A549 treated with CORT108297 at 1 μM for 4 hours (cell line): ENCODE measurements around the gene GPR85. TPM values are rescaled to one million over a fixed set of nuclear protein-coding genes. Genes with fewer than 3 reads are reported as not detected.

Experiments
- total RNA-seq: library from RNA; stranded (reverse); fragments of 200-300 nt; extraction: Qiagen RNA extraction; gene quantifications from 5 replicates; pipeline ENCODE4 v1.2.3, GENCODE V29; 2022

The GPR85 gene, protein sequence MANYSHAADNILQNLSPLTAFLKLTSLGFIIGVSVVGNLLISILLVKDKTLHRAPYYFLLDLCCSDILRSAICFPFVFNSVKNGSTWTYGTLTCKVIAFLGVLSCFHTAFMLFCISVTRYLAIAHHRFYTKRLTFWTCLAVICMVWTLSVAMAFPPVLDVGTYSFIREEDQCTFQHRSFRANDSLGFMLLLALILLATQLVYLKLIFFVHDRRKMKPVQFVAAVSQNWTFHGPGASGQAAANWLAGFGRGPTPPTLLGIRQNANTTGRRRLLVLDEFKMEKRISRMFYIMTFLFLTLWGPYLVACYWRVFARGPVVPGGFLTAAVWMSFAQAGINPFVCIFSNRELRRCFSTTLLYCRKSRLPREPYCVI
- not detected in 5 replicates for total RNA-seq

DNA sequence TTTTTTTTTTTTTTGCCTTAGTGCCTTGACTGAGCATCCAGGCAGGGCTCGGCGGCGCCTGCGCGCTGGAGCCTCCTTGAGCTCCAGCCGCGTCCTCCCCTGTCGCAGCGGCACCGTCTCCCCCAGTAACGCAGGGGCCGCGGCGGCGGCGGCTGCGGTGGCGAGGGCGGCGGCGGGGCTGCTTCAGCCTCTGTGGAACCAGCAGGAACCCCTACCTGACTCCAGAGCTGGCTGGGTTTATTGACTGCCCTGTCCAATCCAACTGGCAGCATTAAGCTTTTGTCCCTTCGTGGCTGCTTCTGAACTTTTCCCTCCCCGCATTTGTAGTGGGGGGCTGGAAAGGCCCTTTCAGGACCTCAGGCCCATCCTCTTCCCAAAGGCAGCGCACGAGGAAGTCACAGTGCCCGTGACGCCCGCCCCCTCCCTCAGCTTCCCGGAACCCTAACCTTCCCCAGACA, at the start of gene GPR85:
GPR85 (minus strand) TSS at position 397 of the 458 bp plus-strand sequence. CDS start 2,106 bp downstream, outside the sequence.

DNA sequence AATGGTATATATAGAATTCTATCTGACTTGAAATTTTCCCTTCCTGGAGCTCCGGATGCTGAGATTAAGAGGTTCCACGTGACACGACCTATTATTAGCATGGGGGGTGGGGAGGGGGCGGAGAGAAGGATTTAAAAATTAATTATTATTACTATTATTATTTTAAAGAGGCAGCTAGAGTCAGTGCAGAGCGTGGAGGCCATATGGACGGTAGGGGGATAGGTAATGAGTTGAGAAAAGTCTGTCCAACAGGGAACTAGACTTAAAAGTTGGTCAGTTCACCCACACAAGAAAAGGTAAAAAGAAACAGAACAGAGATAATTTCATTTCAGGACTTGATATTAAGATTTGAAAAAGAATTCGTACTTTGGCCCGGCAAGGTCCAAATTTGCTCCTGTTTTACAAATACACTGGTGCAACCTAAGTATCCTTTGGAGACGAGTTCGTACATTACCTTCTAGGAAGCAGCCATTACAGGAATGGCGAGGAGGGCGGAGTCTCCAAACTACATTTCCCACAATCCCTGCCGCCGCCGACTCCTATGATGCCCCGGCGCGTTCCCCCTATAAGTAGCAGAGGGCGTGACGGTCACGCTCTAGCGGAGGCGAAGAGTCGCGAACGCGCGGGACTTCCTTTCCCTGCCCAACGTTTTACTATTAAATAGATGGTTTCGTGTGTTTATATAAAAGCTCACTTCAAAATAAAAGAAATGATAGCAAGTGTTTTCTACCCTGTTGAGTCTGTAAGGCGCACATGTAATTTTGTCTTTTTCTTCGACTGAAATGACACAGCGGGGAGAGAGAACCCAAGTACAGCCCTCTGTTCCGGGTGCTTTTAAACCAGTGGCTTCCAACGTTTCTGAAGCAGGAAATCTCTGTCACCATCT, 31.7 kb upstream of the GPR85 start, which contains the start of gene SMIM30:
SMIM30 (minus strand) TSS at position 481 of the 886 bp plus-strand sequence. CDS start 976 bp downstream, outside the sequence.

Other genes with a start within 250 kb of the GPR85 start
- gene SMIM30, start 31.7 kb upstream of the GPR85 start, total RNA-seq: 30.6 to 46.2 TPM (median 34.4 TPM) in 5 replicates